Gastroesophageal sphincter (tissue), 4 donors: ENCODE results near the gene PLG. TPM values are rescaled to one million over a fixed set of nuclear protein-coding genes. Genes with fewer than 3 reads are reported as not detected.
"Not testable (repeated sequence)": the region's sequence is repeated elsewhere in the genome, so short reads cannot be mapped to it uniquely, and the experiment has no call there.

Experiments
- ATAC-seq: fragments of 150-250 bp; one replicate; pipeline ENCODE4 v1.9.1; 2016; ENCODE audit warnings: mild to moderate bottlenecking, moderate library complexity
- H3K27ac ChIP-seq, 4 donors: fragments of 200-600 bp; sonication (generic) in 3 of 4; 1 replicate in 3 of 4; 2 replicates in 1 of 4; pipeline ENCODE4 v1.5.1; 2016 to 2019
- H3K27me3 ChIP-seq: fragments of 200-600 bp; sonication (generic); one replicate; pipeline ENCODE4 v1.5.1; 2019
- H3K36me3 ChIP-seq, 2 donors: fragments of 200-600 bp; sonication (generic); one replicate each; pipeline ENCODE4 v1.5.1; 2019; ENCODE audit warnings: control low read depth in 1 of 2
- H3K4me1 ChIP-seq, 3 donors: fragments of 200-600 bp; sonication (generic); 1 replicate in 2 of 3; 2 replicates in 1 of 3; pipeline ENCODE4 v1.5.1; 2016 to 2019; ENCODE audit warnings: control low read depth in 2 of 3
- H3K4me3 ChIP-seq, 2 donors: fragments of 200-600 bp; sonication (generic); one replicate each; pipeline ENCODE4 v1.5.1; 2019; ENCODE audit warnings: mild to moderate bottlenecking in 1 of 2, moderate library complexity in 1 of 2
- H3K9me3 ChIP-seq, 3 donors: fragments of 200-600 bp; sonication (generic); one replicate each; pipeline ENCODE4 v1.5.1; 2017 to 2019; ENCODE audit warnings: control low read depth in 2 of 3
- EP300 ChIP-seq: sonication (generic); formaldehyde crosslinking; IDR thresholded peaks from one replicate; pipeline ENCODE4 v1.6.1; 2017; ENCODE audit warnings: antibody characterized with exemption, mild to moderate bottlenecking
- POLR2A ChIP-seq, 2 donors: fragments of 450-650 bp; IDR thresholded peaks; one replicate each; pipeline ENCODE4 v1.6.1; 2017; ENCODE audit warnings: antibody characterized with exemption in 2 of 2, mild to moderate bottlenecking in 2 of 2, moderate library complexity in 1 of 2
- POLR2AphosphoS5 ChIP-seq: sonication (generic); formaldehyde crosslinking; IDR thresholded peaks from one replicate; pipeline ENCODE4 v1.6.1; 2017; ENCODE audit warnings: antibody characterized with exemption
- WGBS, 2 donors: methylation state at CpG; one replicate each; pipeline ENCODE4 v1.1.5; 2018; ENCODE audit warnings: low coverage in 1 of 2; 5-methylcytosine and 5-hydroxymethylcytosine counted together
- total RNA-seq, 4 donors: library from RNA; depleted of rRNA; stranded (reverse); fragments of >200 nt; gene quantifications; one replicate each; pipeline ENCODE4 v1.1.0, GENCODE V29; 2016
- TF ChIP-seq, protein P1 (sequence below), 4 experiments: fragments of 200-600 bp in 2 of 4; fragments of 450-650 bp in 2 of 4; sonication (generic) in 1 of 4; IDR thresholded peaks; one replicate each; pipeline ENCODE4 v1.5.1; 2017 to 2019; ENCODE audit warnings: antibody characterized with exemption in 4 of 4, mild to moderate bottlenecking in 2 of 4, moderate library complexity in 2 of 4

Gene PLG
- total RNA-seq, 4 donors from 2014 or later: not detected

- Histone ChIP-seq H3K9me3 (peaks cover 0 to 5% (median 0%) of the 10 kb centered on the region in 3 donors), H3K4me3 (no peak overlapping the region), H3K4me1 (no peaks in the 10 kb centered on the region), H3K36me3 (no peaks in the 10 kb centered on the region), H3K27ac (no peak overlapping the region), H3K27me3 (no peaks in the 10 kb centered on the region)
- 25 to 31% methylated on average over 6 of the region's 6 CpGs for WGBS, 2 donors
- TF ChIP-seq, protein P1, sequence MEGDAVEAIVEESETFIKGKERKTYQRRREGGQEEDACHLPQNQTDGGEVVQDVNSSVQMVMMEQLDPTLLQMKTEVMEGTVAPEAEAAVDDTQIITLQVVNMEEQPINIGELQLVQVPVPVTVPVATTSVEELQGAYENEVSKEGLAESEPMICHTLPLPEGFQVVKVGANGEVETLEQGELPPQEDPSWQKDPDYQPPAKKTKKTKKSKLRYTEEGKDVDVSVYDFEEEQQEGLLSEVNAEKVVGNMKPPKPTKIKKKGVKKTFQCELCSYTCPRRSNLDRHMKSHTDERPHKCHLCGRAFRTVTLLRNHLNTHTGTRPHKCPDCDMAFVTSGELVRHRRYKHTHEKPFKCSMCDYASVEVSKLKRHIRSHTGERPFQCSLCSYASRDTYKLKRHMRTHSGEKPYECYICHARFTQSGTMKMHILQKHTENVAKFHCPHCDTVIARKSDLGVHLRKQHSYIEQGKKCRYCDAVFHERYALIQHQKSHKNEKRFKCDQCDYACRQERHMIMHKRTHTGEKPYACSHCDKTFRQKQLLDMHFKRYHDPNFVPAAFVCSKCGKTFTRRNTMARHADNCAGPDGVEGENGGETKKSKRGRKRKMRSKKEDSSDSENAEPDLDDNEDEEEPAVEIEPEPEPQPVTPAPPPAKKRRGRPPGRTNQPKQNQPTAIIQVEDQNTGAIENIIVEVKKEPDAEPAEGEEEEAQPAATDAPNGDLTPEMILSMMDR (IDR thresholded peaks at IDR 0.05): no peak
- TF ChIP-seq POLR2A (IDR thresholded peaks at IDR 0.05) (no peak), EP300 (no peak), POLR2AphosphoS5 (no peak)
- ATAC-seq: no peak
Observed at GRCh38 chr6:160775792-160776580, 73.9 kb downstream of the PLG start.

DNA sequence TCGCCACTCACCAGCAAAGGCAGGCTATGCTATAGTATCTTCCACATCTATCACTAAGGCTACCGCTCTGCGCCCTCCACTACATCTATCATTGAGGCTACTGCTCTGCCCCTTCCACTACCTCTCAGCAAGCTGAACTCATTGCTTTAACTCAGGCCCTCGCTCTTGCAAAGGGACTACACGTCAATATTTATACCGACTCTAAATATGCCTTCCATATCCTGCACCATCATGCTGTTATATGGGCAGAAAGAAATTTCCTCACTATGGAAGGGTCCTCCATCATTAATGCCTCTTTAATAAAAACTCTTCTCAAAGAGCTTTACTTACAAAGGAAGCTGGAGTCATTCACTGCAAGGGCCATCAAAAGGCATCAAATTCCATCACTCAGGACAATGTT lies 77.1 kb downstream of the PLG start:
- H3K4me1 ChIP-seq, H3K4me3 ChIP-seq, H3K9me3 ChIP-seq, H3K27ac ChIP-seq, ATAC-seq, H3K36me3 ChIP-seq, H3K27me3 ChIP-seq: not testable (repeated sequence)
- WGBS, 2 donors: 93 to 94% methylated on average over 5 to 6 of the region's 6 CpGs

DNA sequence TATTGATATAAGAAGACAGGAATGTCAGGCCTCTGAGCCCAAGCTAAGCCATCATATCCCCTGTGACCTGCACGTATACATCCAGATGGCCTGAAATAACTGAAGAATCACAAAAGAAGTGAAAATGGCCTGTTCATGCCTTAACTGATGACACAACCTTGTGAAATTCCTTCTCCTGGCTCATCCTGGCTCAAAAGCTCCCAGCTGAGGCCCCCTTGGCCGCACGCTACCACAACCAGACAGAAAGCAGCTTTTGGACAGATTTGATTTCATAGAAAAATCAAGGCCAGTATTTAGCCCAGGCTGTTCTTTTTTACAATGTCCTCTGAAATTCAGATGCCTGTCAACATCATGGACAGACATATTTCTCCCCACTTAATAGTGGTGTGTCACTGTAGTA lies 78.6 kb downstream of the PLG start:
- not testable (repeated sequence) for ATAC-seq, H3K4me1 ChIP-seq, H3K27ac ChIP-seq, H3K27me3 ChIP-seq, H3K36me3 ChIP-seq, H3K4me3 ChIP-seq, H3K9me3 ChIP-seq
- WGBS, 2 donors: 100% methylated on average over 2 of the region's 3 CpGs; no CpG with 5 or more reads in 1 of the 2 donors

DNA sequence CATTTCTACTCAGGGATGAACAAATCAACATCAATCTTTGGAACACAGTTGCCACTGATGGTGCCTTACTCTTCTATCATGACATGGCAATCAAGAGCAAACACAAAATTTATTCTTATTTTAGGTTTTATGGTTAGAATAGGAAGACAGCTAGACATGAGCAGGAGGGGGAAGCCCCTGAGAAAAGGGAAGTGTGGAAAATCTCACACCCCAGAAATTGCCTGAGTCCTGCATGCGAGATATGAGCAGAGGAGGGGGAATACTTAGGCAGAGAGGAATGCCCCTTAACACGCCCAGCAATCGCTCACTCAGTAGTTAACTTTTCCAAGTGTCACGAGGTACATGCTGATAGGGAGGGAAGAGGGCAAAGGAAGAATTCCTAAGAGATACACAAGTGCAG lies 79.3 kb downstream of the PLG start:
- Histone ChIP-seq H3K27ac (no peak overlapping the region), H3K4me1 (no peaks in the 10 kb centered on the region), H3K9me3 (peaks cover 0 to 5% (median 0%) of the 10 kb centered on the region in 3 donors), H3K4me3 (no peak overlapping the region), H3K36me3 (no peaks in the 10 kb centered on the region), H3K27me3 (no peaks in the 10 kb centered on the region)
- TF ChIP-seq EP300 (no peak), POLR2AphosphoS5 (no peak), POLR2A (IDR thresholded peaks at IDR 0.05) (no peak)
- TF ChIP-seq, protein P1 (IDR thresholded peaks at IDR 0.05): no peak
- 70 to 73% methylated on average over 3 to 4 of the region's 4 CpGs for WGBS, 2 donors
- ATAC-seq: no peak

DNA sequence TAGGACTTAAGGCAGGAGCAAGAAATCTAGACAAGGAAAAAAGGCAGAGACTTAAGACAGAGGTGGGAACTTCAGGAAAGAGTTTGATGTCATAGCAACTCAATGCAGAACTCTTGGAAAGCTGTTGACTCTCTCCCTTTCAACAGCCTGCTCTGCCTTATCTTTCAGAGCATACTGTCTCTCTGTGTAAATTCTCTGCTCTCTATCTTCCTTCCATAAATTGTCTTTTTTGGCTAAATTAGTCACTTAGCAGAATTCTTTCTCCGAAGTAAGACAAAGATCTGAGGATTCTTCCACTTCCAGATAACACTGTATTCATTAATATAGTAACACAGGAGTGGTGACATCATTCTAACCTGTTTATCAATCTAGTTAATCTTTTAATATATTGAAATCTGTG lies 80.2 kb downstream of the PLG start:
- no peaks in the 10 kb centered on the region for H3K4me1 ChIP-seq
- TF ChIP-seq POLR2A (IDR thresholded peaks at IDR 0.05) (no peak), POLR2AphosphoS5 (no peak), EP300 (no peak)
- TF ChIP-seq, protein P1 (IDR thresholded peaks at IDR 0.05): no peak
- ATAC-seq: no peak
- H3K36me3 ChIP-seq: no peaks in the 10 kb centered on the region
- H3K4me3 ChIP-seq: no peak overlapping the region
- 61 to 93% methylated on average over 1 of the region's 1 CpG for whole genome bisulfite sequencing, 2 donors
- H3K27ac ChIP-seq: no peak overlapping the region
- H3K27me3 ChIP-seq: no peaks in the 10 kb centered on the region
- H3K9me3 ChIP-seq: peaks cover 0 to 5% (median 0%) of the 10 kb centered on the region in 3 donors

DNA sequence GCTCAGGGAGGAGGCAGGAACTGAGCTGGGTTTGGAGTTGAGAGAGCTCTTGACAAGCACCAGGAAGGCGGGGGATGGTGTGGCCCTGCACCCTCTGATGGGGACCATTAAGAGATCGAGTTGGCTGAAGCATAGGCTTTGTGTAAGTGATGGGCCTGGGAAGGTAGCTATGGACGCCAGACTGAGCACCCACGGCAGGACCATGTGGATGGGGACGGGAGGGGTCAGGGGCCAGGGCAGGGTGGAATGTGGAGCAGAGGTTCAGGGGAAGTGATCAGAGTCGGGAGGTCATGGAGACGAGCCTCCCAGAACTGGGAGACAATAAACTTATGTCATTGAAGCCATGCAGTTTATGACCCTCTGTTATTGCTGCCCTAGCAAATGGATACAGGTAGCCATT lies 81.7 kb downstream of the PLG start:
- WGBS, 2 donors: 53 to 68% methylated on average over 3 to 7 of the region's 7 CpGs
- no peak overlapping the region for H3K27ac ChIP-seq
- no peaks in the 10 kb centered on the region for H3K27me3 ChIP-seq
- TF ChIP-seq EP300 (no peak), POLR2A (IDR thresholded peaks at IDR 0.05) (no peak), POLR2AphosphoS5 (no peak)
- TF ChIP-seq, protein P1 (IDR thresholded peaks at IDR 0.05): no peak
- no peak overlapping the region for H3K4me3 ChIP-seq
- no peak for ATAC-seq
- no peaks in the 10 kb centered on the region for H3K36me3 ChIP-seq
- H3K4me1 ChIP-seq: no peaks in the 10 kb centered on the region
- H3K9me3 ChIP-seq: peaks cover 0 to 5% (median 0%) of the 10 kb centered on the region in 3 donors

- H3K9me3 ChIP-seq, H3K4me3 ChIP-seq, H3K27me3 ChIP-seq, H3K4me1 ChIP-seq, H3K36me3 ChIP-seq, ATAC-seq, H3K27ac ChIP-seq: not testable (repeated sequence)
- 87 to 93% methylated on average over 3 of the region's 3 CpGs for WGBS, 2 donors
Observed at GRCh38 chr6:160788126-160788525, 86.1 kb downstream of the PLG start.
